HL-60 (cell line): ENCODE measurements around the gene TOMM20.
A peak's percentile ranks its signal among the peaks of the same experiment; 100 is the strongest.

ENCODE experiments used
- DNase-seq, 2 experiments: peaks; one replicate each; pipeline ENCODE4 v3.0.0-alpha.2; 2010 to 2020; ENCODE audit warnings: low read depth in 1 of 2, low spot score in 1 of 2
- H3K27ac ChIP-seq: fragments of 250-450 bp; sonication (Bioruptor Pico); replicated peaks from 2 replicates; pipeline ENCODE4 v1.5.1; 2020; ENCODE audit warnings: mild to moderate bottlenecking, moderate library complexity
- H3K27me3 ChIP-seq: fragments of 250-450 bp; sonication (Bioruptor Pico); 2 replicates; pipeline ENCODE4 v1.5.1; 2021; ENCODE audit warnings: mild to moderate bottlenecking, moderate library complexity; ENCODE audit not compliant: insufficient read depth, poor library complexity, severe bottlenecking
- H3K4me3 ChIP-seq: replicated peaks from 2 replicates; pipeline ENCODE4 v1.5.1; 2011; ENCODE audit warnings: mild to moderate bottlenecking, control low read depth, low read length; ENCODE audit not compliant: insufficient read depth
- GABPA ChIP-seq: IDR thresholded peaks from 2 replicates; pipeline ENCODE4 v1.6.1; 2012; ENCODE audit warnings: low read depth
- POLR2AphosphoS5 ChIP-seq: IDR thresholded peaks from 2 replicates; pipeline ENCODE4 v1.6.1; 2012; ENCODE audit warnings: low read depth
- SPI1 ChIP-seq: IDR thresholded peaks from 2 replicates; pipeline ENCODE4 v1.6.1; 2012; ENCODE audit warnings: low read depth, mild to moderate bottlenecking, borderline replicate concordance
- TF ChIP-seq, protein P1 (sequence below): IDR thresholded peaks from one replicate; pipeline ENCODE4 v1.5.1; 2011; ENCODE audit warnings: low read length, control low read depth, inconsistent platforms; ENCODE audit not compliant: insufficient read depth
- TF ChIP-seq, protein P2 (sequence below): IDR thresholded peaks from 2 replicates; pipeline ENCODE4 v1.6.1; 2012; ENCODE audit warnings: low read depth; ENCODE audit not compliant: insufficient replicate concordance

Gene TOMM20

DNA sequence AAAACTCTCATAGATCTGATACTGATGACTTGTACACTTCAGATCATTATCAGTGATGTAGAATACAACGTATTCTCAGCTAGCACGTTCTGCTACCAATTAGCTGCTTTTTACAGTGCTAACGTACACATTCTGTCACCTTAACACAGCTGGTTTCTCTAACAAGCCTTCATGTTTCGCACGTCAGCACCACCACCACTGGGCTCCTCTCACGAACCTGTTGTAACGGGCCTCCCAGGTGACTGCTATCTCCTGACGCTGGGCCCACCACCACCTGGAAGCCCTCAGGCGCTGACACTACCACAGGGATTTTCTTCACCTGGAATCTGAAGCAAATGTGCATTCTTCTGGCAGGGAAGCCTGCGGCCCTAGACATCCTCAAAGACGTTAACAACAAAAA lies 19.8 kb downstream of the TOMM20 start:
- Histone ChIP-seq H3K27me3 (no peaks in the 10 kb centered on the region), H3K4me3 (no peak overlapping the region), H3K27ac (no peak overlapping the region)
- DNase-seq: no peak
- peak; percentile 51; the same call in 1 of the 2 replicates for TF ChIP-seq POLR2AphosphoS5
- TF ChIP-seq, protein P1, sequence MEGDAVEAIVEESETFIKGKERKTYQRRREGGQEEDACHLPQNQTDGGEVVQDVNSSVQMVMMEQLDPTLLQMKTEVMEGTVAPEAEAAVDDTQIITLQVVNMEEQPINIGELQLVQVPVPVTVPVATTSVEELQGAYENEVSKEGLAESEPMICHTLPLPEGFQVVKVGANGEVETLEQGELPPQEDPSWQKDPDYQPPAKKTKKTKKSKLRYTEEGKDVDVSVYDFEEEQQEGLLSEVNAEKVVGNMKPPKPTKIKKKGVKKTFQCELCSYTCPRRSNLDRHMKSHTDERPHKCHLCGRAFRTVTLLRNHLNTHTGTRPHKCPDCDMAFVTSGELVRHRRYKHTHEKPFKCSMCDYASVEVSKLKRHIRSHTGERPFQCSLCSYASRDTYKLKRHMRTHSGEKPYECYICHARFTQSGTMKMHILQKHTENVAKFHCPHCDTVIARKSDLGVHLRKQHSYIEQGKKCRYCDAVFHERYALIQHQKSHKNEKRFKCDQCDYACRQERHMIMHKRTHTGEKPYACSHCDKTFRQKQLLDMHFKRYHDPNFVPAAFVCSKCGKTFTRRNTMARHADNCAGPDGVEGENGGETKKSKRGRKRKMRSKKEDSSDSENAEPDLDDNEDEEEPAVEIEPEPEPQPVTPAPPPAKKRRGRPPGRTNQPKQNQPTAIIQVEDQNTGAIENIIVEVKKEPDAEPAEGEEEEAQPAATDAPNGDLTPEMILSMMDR: no peak

DNA sequence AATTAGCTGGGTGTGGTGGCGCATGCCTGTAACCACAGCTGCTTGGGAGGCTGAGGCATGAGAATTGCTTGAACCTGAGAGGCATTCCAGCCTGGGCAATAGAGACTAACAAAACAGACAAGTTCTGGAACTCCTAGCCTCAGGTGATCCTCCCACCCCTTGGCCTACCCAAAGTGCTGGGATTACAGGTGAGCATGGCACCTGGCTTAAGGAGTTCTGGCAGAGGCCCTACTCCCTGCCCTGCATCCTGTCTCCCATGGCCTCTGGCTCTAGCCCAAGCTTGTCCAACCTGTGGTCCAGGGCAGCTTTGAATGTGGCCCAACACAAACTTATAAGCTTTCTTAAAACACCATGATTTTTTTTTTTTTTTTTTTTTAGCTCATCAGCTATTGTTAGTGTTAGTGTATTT lies 20.4 kb downstream of the TOMM20 start:
- no peak for DNase-seq
- TF ChIP-seq, protein P1: no peak
- peak; percentile 78 for TF ChIP-seq POLR2AphosphoS5
- Histone ChIP-seq H3K27me3 (no peaks in the 10 kb centered on the region), H3K4me3 (no peak overlapping the region), H3K27ac (no peak overlapping the region)

DNA sequence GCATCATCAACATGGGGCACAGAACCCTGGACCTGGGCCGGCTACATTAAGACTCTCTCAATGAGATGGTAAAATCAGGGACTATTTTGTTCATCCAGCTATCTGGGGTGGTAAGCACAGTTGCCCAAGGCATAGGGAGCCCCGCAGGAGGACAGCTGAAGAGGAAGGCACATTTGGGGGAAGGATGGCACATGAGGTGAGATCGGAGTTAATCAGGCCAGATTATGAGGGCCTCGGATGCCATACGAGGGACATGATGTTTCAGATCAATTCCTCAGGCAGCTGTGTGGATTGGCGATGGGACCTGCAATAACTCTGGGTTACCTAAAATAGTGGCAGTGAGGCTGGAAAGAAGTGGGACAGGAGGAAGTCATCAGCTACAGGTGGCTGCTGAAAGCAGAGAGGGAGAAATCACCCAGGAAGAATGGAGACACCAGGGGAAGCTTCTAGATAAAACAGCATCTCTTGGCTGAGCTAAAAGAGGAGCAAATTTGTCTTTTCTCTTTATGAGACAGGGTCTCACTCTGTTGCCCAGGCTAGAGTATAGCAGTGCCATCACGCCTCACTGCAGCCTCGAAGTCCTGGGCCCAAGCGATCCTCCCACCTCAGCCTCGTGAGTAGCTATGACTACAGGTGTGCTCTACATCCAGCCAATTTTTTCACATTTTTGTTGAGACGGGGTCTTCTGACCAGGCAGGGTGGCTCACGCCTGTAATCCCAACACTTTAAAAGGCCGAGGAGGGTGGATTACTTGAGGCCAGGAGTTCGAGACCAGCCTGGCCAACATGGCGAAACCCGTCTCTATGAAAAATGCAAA lies 21.1 kb downstream of the TOMM20 start:
- H3K27ac ChIP-seq: no peak overlapping the region
- DNase-seq: no peak
- H3K4me3 ChIP-seq: no peak overlapping the region
- no peaks in the 10 kb centered on the region for H3K27me3 ChIP-seq
- TF ChIP-seq, protein P1: no peak
- TF ChIP-seq, protein P2, sequence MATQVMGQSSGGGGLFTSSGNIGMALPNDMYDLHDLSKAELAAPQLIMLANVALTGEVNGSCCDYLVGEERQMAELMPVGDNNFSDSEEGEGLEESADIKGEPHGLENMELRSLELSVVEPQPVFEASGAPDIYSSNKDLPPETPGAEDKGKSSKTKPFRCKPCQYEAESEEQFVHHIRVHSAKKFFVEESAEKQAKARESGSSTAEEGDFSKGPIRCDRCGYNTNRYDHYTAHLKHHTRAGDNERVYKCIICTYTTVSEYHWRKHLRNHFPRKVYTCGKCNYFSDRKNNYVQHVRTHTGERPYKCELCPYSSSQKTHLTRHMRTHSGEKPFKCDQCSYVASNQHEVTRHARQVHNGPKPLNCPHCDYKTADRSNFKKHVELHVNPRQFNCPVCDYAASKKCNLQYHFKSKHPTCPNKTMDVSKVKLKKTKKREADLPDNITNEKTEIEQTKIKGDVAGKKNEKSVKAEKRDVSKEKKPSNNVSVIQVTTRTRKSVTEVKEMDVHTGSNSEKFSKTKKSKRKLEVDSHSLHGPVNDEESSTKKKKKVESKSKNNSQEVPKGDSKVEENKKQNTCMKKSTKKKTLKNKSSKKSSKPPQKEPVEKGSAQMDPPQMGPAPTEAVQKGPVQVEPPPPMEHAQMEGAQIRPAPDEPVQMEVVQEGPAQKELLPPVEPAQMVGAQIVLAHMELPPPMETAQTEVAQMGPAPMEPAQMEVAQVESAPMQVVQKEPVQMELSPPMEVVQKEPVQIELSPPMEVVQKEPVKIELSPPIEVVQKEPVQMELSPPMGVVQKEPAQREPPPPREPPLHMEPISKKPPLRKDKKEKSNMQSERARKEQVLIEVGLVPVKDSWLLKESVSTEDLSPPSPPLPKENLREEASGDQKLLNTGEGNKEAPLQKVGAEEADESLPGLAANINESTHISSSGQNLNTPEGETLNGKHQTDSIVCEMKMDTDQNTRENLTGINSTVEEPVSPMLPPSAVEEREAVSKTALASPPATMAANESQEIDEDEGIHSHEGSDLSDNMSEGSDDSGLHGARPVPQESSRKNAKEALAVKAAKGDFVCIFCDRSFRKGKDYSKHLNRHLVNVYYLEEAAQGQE: no peak
- TF ChIP-seq POLR2AphosphoS5: no peak
- TF ChIP-seq GABPA: no peak
- TF ChIP-seq SPI1: no peak

DNA sequence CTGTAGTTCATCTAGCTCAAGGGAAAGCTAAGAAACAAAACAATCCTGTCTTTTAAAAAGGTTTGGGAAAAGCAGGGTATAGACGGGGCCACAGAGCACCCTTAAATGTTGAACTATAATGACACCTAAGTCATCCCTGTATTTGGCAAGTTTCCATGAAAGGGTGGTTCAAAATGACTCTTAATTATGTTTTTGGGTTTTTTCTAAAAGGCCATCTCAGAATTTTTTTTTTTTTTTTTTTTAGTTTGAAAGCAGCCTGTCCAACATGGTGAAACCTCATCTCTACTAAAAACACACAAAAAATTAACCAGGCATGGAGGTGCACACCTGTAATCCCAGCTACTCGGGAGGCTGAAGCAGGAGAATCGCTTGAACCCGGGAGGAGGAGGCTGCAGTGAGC lies 22.2 kb downstream of the TOMM20 start:
- DNase-seq: no peak
- TF ChIP-seq GABPA (no peak), SPI1 (no peak), POLR2AphosphoS5 (no peak)
- TF ChIP-seq, protein P1: no peak
- TF ChIP-seq, protein P2: no peak
- Histone ChIP-seq H3K4me3 (no peak overlapping the region), H3K27ac (no peak overlapping the region), H3K27me3 (no peaks in the 10 kb centered on the region)
